ENCODE measurements around the gene STAG1. TPM values are rescaled to one million over a fixed set of nuclear protein-coding genes. Genes with fewer than 3 reads are reported as not detected.

Gene STAG1
- total and polyA plus RNA-seq, 4 donors, result 4.6 to 28.0 (median 16.6) TPM

DNA sequence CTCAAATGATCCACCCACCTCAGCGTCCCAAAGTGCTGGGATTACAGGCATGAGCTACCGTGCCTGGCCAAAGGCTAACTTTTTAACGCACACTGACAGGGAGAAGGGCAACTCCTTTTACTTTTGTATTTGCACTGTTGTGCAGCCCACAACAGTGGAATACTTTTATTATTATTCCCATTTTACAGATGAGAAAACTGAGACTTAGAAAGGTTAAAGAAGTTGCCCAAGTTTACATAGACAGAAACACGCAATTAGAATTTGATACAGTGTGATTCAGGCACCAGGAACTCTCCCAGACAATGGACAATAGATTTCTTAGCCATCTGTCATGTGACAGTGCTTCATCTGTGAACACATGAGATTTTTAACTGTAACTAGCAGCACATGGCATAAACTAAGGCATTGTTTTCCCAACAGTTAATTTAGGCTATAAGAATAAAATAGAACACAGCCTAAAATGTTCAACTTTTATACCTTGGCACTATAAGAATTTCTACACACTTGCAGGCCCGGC lies 18.8 kb downstream of the STAG1 start:
- TF ChIP-seq, protein P1, sequence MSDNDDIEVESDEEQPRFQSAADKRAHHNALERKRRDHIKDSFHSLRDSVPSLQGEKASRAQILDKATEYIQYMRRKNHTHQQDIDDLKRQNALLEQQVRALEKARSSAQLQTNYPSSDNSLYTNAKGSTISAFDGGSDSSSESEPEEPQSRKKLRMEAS (IDR thresholded peaks at IDR 0.05), result no peak
- no peak for TF ChIP-seq TAF1 (conservative IDR thresholded peaks at IDR 0.05)
- TF ChIP-seq FOXA2 (IDR thresholded peaks at IDR 0.05), result no peak
- TF ChIP-seq HNF4G (IDR thresholded peaks at IDR 0.05), result no peak
- no peak for TF ChIP-seq SP1 (IDR thresholded peaks at IDR 0.05)
- no peaks in the 10 kb centered on the region for H3K9me3 ChIP-seq (ENCODE audit: control insufficient read depth in 4 of 4, low read length in 3 of 4)
- no peak for DNase-seq (ENCODE audit: low spot score)
- H3K36me3 ChIP-seq (ENCODE audit: control insufficient read depth in 4 of 4, insufficient read depth in 3 of 4, low read depth in 1 of 4, low read length in 3 of 4), result peaks cover 0 to 2% (median 0%) of the 10 kb centered on the region in 4 donors
- WGBS, result 93% methylated on average over 5 of the region's 5 CpGs
- H3K27ac ChIP-seq (ENCODE audit: low read depth in 1 of 2, low read length in 2 of 2), result no peak overlapping the region
- H3K9ac ChIP-seq (ENCODE audit: low read depth in 1 of 2, low read length in 2 of 2), result no peak overlapping the region
- H3K4me1 ChIP-seq (ENCODE audit: control insufficient read depth in 4 of 4, insufficient read depth in 4 of 4, low read length in 3 of 4), result peaks cover 3 to 28% (median 19%) of the 10 kb centered on the region in 4 donors
- H3K27me3 ChIP-seq (ENCODE audit: control insufficient read depth in 4 of 4, insufficient read depth in 4 of 4, low read length in 3 of 4), result no peaks in the 10 kb centered on the region
- H3K4me3 ChIP-seq (ENCODE audit: low read depth in 1 of 3, low read length in 3 of 3), result no peak overlapping the region

DNA sequence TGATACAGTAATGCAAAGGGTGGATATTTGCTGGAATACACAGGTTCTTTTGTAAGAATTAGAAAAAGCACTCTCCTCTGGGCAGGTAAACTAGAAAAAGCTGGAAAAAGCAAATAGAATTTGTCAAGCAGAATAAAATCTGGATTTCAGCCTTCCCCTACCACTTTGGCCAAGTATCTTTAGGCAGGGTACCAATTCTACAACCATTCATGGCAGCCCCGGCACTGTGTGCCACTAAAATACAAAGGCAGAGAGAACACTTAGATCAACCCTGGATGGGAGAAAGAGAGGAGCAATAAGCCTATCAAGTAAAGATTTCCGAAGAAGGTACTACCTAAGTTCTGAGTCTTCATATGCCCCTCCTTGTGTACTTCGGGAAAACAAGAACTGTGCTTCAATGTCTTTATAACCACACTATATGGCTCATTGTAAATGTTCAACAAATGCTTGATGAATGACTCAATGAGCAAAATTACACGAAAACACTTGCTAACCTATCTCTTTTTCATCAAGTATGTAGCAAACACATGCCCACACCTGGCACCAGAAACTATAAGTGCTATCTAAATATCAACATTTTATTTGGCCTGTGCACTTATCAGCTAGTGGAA lies 20.8 kb downstream of the STAG1 start:
- Histone ChIP-seq H3K9me3 (ENCODE audit: control insufficient read depth in 4 of 4, low read length in 3 of 4) (no peaks in the 10 kb centered on the region), H3K9ac (ENCODE audit: low read depth in 1 of 2, low read length in 2 of 2) (no peak overlapping the region), H3K36me3 (ENCODE audit: control insufficient read depth in 4 of 4, insufficient read depth in 3 of 4, low read depth in 1 of 4, low read length in 3 of 4) (no peaks in the 10 kb centered on the region), H3K27ac (ENCODE audit: low read depth in 1 of 2, low read length in 2 of 2) (no peak overlapping the region), H3K4me3 (ENCODE audit: low read depth in 1 of 3, low read length in 3 of 3) (no peak overlapping the region), H3K4me1 (ENCODE audit: control insufficient read depth in 4 of 4, insufficient read depth in 4 of 4, low read length in 3 of 4) (peaks cover 3 to 28% (median 19%) of the 10 kb centered on the region in 4 donors), H3K27me3 (ENCODE audit: control insufficient read depth in 4 of 4, insufficient read depth in 4 of 4, low read length in 3 of 4) (no peaks in the 10 kb centered on the region)
- WGBS, result 75% methylated on average over 4 of the region's 4 CpGs
- no peak for DNase-seq (ENCODE audit: low spot score)
- TF ChIP-seq NR2F2 (IDR thresholded peaks at IDR 0.05) (no peak), HNF4A (conservative IDR thresholded peaks at IDR 0.05) (no peak), JUND (IDR thresholded peaks at IDR 0.05) (no peak), SP1 (IDR thresholded peaks at IDR 0.05) (no peak), EGR1 (IDR thresholded peaks at IDR 0.05; ENCODE audit: low read depth in 2 of 2) (no peak), YY1 (IDR thresholded peaks at IDR 0.05) (no peak), RXRA (IDR thresholded peaks at IDR 0.05) (no peak), RAD21 (IDR thresholded peaks at IDR 0.05) (no peak), FOXA2 (IDR thresholded peaks at IDR 0.05) (no peak), TAF1 (conservative IDR thresholded peaks at IDR 0.05) (no peak), GABPA (IDR thresholded peaks at IDR 0.05 in 1 of 2, conservative IDR thresholded peaks at IDR 0.05 in 1 of 2) (no peak), HNF4G (IDR thresholded peaks at IDR 0.05) (no peak), FOXA1 (IDR thresholded peaks at IDR 0.05) (no peak)
- TF ChIP-seq, protein P2, sequence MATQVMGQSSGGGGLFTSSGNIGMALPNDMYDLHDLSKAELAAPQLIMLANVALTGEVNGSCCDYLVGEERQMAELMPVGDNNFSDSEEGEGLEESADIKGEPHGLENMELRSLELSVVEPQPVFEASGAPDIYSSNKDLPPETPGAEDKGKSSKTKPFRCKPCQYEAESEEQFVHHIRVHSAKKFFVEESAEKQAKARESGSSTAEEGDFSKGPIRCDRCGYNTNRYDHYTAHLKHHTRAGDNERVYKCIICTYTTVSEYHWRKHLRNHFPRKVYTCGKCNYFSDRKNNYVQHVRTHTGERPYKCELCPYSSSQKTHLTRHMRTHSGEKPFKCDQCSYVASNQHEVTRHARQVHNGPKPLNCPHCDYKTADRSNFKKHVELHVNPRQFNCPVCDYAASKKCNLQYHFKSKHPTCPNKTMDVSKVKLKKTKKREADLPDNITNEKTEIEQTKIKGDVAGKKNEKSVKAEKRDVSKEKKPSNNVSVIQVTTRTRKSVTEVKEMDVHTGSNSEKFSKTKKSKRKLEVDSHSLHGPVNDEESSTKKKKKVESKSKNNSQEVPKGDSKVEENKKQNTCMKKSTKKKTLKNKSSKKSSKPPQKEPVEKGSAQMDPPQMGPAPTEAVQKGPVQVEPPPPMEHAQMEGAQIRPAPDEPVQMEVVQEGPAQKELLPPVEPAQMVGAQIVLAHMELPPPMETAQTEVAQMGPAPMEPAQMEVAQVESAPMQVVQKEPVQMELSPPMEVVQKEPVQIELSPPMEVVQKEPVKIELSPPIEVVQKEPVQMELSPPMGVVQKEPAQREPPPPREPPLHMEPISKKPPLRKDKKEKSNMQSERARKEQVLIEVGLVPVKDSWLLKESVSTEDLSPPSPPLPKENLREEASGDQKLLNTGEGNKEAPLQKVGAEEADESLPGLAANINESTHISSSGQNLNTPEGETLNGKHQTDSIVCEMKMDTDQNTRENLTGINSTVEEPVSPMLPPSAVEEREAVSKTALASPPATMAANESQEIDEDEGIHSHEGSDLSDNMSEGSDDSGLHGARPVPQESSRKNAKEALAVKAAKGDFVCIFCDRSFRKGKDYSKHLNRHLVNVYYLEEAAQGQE (IDR thresholded peaks at IDR 0.05), result no peak
- TF ChIP-seq, protein P3, sequence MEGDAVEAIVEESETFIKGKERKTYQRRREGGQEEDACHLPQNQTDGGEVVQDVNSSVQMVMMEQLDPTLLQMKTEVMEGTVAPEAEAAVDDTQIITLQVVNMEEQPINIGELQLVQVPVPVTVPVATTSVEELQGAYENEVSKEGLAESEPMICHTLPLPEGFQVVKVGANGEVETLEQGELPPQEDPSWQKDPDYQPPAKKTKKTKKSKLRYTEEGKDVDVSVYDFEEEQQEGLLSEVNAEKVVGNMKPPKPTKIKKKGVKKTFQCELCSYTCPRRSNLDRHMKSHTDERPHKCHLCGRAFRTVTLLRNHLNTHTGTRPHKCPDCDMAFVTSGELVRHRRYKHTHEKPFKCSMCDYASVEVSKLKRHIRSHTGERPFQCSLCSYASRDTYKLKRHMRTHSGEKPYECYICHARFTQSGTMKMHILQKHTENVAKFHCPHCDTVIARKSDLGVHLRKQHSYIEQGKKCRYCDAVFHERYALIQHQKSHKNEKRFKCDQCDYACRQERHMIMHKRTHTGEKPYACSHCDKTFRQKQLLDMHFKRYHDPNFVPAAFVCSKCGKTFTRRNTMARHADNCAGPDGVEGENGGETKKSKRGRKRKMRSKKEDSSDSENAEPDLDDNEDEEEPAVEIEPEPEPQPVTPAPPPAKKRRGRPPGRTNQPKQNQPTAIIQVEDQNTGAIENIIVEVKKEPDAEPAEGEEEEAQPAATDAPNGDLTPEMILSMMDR (IDR thresholded peaks at IDR 0.05; ENCODE audit: low read depth, low read length, missing input control), result no peak
- TF ChIP-seq, protein P4, sequence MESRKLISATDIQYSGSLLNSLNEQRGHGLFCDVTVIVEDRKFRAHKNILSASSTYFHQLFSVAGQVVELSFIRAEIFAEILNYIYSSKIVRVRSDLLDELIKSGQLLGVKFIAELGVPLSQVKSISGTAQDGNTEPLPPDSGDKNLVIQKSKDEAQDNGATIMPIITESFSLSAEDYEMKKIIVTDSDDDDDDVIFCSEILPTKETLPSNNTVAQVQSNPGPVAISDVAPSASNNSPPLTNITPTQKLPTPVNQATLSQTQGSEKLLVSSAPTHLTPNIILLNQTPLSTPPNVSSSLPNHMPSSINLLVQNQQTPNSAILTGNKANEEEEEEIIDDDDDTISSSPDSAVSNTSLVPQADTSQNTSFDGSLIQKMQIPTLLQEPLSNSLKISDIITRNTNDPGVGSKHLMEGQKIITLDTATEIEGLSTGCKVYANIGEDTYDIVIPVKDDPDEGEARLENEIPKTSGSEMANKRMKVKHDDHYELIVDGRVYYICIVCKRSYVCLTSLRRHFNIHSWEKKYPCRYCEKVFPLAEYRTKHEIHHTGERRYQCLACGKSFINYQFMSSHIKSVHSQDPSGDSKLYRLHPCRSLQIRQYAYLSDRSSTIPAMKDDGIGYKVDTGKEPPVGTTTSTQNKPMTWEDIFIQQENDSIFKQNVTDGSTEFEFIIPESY (IDR thresholded peaks at IDR 0.05), result no peak
- TF ChIP-seq, protein P1 (IDR thresholded peaks at IDR 0.05), result no peak
